HL-60 (cell line): ENCODE data around the gene FCAMR.
A peak's percentile ranks its signal among the peaks of the same experiment; 100 is the strongest.

Experiments used
- DNase-seq, 2 experiments: peaks; one replicate each; pipeline ENCODE4 v3.0.0-alpha.2; 2010 to 2020; ENCODE audit warnings: low read depth in 1 of 2, low spot score in 1 of 2
- H3K27ac ChIP-seq: fragments of 250-450 bp; sonication (Bioruptor Pico); replicated peaks from 2 replicates; pipeline ENCODE4 v1.5.1; 2020; ENCODE audit warnings: mild to moderate bottlenecking, moderate library complexity
- H3K27me3 ChIP-seq: fragments of 250-450 bp; sonication (Bioruptor Pico); 2 replicates; pipeline ENCODE4 v1.5.1; 2021; ENCODE audit warnings: mild to moderate bottlenecking, moderate library complexity; ENCODE audit not compliant: insufficient read depth, poor library complexity, severe bottlenecking
- H3K4me3 ChIP-seq: replicated peaks from 2 replicates; pipeline ENCODE4 v1.5.1; 2011; ENCODE audit warnings: mild to moderate bottlenecking, control low read depth, low read length; ENCODE audit not compliant: insufficient read depth
- GABPA ChIP-seq: IDR thresholded peaks from 2 replicates; pipeline ENCODE4 v1.6.1; 2012; ENCODE audit warnings: low read depth
- POLR2AphosphoS5 ChIP-seq: IDR thresholded peaks from 2 replicates; pipeline ENCODE4 v1.6.1; 2012; ENCODE audit warnings: low read depth
- SPI1 ChIP-seq: IDR thresholded peaks from 2 replicates; pipeline ENCODE4 v1.6.1; 2012; ENCODE audit warnings: low read depth, mild to moderate bottlenecking, borderline replicate concordance
- TF ChIP-seq, protein P1 (sequence below): IDR thresholded peaks from 2 replicates; pipeline ENCODE4 v1.6.1; 2012; ENCODE audit warnings: low read depth; ENCODE audit not compliant: insufficient replicate concordance
- TF ChIP-seq, protein P2 (sequence below): IDR thresholded peaks from one replicate; pipeline ENCODE4 v1.5.1; 2011; ENCODE audit warnings: low read length, control low read depth, inconsistent platforms; ENCODE audit not compliant: insufficient read depth

FCAMR gene

DNA sequence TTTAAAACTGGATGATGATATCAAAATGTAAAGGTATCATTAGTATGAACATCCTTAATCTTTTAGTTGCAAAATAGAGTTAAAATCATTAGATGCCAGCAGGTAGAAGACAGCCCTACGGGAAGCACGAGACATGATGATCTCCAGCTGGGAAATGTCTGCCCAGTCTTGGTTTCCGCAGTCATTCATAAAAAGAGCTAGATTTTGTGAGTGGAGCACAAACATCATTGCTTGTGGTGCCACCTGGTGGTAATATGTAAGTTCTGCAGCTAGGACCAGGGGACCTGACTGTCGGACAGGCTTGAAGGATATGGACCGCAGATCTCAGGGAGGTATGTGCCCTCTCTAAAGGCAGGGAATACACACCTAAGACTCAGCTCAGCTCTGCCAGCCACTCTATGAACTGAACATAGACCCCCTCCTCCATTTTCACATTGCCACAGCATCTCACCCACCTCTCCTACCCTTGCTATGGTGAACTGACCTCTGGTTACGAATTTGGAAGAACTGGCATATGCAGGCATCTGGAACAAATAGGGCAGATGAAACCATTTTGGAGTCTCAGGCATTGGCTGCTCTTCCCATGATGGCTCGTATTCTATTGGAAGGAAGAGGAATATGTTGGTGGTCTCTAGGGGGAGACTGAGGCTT lies 57.7 kb downstream of the FCAMR start:
- peak in 1 of 2 experiments; percentile 75 for DNase-seq
- H3K27me3 ChIP-seq, result peaks cover 23% of the 10 kb centered on the region

DNA sequence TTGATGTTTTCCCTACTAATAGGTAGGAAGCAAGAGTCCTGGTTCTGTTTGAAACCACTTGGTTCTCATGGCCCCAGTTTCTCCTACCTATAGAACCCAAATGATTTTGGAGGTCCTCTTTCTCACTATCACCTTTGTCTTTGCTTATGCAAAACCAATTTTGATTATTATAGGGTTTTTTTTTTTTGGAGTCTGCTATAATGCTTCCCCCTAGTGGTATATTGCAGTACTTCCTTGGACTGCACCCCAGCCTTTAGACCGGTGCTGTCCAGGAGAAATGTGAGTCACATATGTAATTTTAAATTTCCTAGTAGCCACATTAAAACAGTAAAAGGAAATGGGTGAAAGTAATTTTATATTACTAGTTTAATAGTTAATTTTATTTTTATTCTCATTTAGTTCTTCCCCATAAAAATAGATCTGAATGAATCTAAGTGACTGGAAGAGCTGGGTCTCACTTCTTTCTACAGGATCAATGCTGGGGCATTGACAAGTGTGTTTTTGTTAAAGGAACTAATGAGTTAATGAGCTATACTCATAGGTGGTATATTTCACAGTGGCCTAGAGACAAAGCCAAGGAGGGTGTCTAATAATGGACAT lies 59.1 kb downstream of the FCAMR start:
- DNase-seq, result peak in 1 of 2 experiments; percentile 22
- TF ChIP-seq, protein P1, sequence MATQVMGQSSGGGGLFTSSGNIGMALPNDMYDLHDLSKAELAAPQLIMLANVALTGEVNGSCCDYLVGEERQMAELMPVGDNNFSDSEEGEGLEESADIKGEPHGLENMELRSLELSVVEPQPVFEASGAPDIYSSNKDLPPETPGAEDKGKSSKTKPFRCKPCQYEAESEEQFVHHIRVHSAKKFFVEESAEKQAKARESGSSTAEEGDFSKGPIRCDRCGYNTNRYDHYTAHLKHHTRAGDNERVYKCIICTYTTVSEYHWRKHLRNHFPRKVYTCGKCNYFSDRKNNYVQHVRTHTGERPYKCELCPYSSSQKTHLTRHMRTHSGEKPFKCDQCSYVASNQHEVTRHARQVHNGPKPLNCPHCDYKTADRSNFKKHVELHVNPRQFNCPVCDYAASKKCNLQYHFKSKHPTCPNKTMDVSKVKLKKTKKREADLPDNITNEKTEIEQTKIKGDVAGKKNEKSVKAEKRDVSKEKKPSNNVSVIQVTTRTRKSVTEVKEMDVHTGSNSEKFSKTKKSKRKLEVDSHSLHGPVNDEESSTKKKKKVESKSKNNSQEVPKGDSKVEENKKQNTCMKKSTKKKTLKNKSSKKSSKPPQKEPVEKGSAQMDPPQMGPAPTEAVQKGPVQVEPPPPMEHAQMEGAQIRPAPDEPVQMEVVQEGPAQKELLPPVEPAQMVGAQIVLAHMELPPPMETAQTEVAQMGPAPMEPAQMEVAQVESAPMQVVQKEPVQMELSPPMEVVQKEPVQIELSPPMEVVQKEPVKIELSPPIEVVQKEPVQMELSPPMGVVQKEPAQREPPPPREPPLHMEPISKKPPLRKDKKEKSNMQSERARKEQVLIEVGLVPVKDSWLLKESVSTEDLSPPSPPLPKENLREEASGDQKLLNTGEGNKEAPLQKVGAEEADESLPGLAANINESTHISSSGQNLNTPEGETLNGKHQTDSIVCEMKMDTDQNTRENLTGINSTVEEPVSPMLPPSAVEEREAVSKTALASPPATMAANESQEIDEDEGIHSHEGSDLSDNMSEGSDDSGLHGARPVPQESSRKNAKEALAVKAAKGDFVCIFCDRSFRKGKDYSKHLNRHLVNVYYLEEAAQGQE, result peak; percentile 58
- TF ChIP-seq, protein P2, sequence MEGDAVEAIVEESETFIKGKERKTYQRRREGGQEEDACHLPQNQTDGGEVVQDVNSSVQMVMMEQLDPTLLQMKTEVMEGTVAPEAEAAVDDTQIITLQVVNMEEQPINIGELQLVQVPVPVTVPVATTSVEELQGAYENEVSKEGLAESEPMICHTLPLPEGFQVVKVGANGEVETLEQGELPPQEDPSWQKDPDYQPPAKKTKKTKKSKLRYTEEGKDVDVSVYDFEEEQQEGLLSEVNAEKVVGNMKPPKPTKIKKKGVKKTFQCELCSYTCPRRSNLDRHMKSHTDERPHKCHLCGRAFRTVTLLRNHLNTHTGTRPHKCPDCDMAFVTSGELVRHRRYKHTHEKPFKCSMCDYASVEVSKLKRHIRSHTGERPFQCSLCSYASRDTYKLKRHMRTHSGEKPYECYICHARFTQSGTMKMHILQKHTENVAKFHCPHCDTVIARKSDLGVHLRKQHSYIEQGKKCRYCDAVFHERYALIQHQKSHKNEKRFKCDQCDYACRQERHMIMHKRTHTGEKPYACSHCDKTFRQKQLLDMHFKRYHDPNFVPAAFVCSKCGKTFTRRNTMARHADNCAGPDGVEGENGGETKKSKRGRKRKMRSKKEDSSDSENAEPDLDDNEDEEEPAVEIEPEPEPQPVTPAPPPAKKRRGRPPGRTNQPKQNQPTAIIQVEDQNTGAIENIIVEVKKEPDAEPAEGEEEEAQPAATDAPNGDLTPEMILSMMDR, result peak; percentile 64
- TF ChIP-seq SPI1, result no peak
- TF ChIP-seq POLR2AphosphoS5, result no peak
- H3K27me3 ChIP-seq, result peaks cover 23% of the 10 kb centered on the region
- H3K4me3 ChIP-seq, result no peak overlapping the region
- H3K27ac ChIP-seq, result no peak overlapping the region

More for the DNA sequence above, 57.7 kb downstream of the FCAMR start:
- H3K4me3 ChIP-seq, result no peak overlapping the region
- no peak overlapping the region for H3K27ac ChIP-seq
- no peak for TF ChIP-seq POLR2AphosphoS5
- TF ChIP-seq, protein P2, result peak; percentile 62
- TF ChIP-seq SPI1, result no peak
- no peak for TF ChIP-seq GABPA

DNA sequence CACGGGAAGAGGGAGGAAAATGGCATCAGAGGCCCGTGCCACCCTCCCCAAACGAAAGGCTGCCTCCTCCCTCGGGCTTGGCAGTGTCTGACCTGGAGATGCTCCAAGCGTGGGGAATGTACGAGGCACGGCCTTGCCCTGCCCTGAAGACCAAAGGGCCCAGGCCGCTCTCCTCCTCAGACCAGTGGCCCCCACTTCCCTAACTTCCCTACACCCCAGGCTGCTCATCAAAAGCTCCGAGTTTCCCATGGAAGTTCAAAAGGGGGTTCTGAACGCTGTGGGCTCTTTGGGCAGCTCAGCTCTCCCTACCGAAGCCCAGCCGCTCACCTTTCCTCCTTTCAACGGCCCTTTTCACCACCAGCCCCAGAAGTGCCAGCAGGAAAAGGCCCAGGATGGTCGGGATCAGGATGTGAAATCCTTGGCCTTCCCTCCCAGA lies 60.4 kb downstream of the FCAMR start:
- Histone ChIP-seq H3K4me3 (peak overlapping the region; percentile 53), H3K27me3 (peaks cover 23% of the 10 kb centered on the region), H3K27ac (no peak overlapping the region)
- TF ChIP-seq, protein P2, result no peak
- TF ChIP-seq GABPA (no peak), POLR2AphosphoS5 (no peak), SPI1 (no peak)
- TF ChIP-seq, protein P1, result no peak
- DNase-seq, result no peak
